ENCODE data around the gene MIDN.
"Not testable (repeated sequence)": the region's sequence is repeated elsewhere in the genome, so short reads cannot be mapped to it uniquely, and the experiment has no call there.

MIDN gene

DNA sequence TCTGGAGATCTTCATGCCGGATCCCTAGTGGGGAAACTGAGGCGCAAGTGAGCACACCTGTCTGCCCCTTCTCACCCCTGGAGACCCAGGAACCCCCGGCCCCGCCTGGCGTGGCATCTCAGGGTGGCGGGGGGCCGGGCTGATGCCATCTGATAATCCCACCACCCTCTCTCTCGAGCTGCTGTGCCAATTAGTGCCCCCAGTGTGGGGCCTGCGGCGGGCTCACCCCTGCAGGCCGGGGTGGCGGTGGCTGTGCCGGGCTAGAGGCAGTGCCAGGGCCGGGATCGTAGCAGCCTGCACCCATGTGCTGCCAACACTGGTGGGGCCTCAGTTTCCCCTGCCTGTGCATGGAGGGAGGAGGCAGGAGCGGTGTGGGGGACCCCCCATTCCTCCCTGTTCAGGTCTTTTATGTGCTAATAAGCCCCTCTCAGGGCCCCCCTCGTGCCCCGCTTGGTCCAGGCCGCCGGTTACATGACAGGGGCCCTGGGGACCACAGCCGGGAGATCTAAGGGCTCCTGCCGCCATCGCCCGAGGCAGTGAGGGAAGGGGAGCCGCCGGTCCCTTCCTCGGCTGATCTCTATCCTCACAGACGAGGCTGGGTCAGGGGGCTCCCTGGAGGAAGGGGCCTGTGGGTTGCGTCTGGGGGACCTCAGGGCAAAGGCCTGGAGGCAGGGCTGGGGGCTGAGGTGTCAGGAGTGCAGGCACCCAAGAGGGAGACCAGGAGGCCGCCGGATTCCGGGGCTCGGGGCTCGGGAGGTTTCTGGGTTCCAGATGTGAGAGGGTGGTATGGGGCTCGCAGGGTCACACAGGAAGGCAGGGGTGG is 45.6 kb downstream of the MIDN start:
- DNase-seq (ENCODE audit: low read depth, low spot score) = no peak

DNA sequence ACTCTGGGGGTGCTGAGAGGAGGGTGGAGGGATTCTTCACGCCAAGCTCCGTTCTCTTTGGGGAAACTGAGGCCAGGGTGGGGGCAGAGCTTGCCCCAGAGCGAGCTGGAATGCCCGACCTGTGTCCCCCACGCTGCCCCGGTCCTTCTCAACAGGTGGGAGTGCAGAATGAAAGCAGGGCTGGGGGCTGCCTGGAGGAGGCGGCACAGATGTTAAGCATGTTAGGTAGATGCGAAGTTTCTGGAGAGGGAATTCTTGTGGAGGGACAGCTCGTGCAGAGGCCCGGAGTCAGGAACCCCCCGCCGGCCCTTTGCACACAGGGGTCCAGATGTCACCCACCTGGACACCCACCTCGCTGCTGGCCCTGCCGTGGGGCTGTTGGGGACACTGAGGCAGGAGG is 46.3 kb downstream of the MIDN start:
- no peak for DNase-seq (ENCODE audit: low read depth, low spot score)

DNA sequence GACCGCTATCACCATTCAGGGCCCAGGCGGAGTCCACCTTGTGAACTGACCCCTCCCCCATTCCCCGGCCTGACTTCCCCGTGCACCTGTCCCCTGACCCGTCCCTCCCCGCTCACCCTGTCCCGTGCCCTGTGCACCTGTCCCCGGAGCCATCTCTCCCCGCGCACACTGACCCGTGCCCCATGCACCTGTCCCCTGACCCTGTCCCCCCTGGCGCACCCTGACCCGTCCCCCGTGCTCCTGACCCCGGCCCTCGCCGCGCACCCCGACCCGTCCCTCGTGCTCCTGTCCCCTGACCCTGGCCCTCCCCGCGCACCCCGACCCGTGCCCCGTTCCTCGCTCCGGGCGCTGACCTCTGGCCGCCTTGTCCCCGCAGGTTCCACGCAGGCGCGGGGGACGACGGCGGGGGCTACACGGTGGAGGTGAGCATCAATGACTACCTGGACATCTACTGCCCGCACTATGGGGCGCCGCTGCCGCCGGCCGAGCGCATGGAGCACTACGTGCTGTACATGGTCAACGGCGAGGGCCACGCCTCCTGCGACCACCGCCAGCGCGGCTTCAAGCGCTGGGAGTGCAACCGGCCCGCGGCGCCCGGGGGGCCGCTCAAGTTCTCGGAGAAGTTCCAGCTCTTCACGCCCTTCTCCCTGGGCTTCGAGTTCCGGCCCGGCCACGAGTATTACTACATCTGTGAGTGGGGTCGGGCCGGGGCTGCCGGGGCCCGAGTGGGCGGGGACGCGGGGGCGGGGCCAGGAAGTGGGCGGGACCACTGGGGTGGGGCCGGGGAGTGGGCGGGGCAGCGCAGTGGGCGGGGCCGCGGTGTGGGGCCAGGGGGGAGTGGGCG is 47.0 kb downstream of the MIDN start:
- DNase-seq (ENCODE audit: low read depth, low spot score) = no peak

DNA sequence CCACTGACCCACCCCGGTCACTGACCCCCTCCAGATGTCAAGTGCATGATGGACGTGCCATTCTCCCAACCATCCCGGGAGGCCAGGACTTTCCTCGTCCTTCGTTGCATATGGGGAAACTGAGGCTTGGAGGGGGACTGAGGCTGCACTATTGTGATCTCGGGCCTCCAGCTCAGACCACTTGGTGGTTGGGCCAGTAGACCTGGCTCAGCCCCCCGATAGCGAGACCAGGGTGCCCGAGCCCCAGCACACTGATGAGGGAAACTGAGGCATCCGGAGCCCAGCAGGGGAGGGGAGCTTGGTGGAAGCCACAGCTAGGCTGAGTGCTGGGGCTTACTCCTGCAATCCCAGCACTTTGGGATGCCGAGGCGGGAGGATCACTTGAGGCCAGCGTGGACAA is 47.7 kb downstream of the MIDN start:
- DNase-seq (ENCODE audit: low read depth, low spot score) = no peak

DNA sequence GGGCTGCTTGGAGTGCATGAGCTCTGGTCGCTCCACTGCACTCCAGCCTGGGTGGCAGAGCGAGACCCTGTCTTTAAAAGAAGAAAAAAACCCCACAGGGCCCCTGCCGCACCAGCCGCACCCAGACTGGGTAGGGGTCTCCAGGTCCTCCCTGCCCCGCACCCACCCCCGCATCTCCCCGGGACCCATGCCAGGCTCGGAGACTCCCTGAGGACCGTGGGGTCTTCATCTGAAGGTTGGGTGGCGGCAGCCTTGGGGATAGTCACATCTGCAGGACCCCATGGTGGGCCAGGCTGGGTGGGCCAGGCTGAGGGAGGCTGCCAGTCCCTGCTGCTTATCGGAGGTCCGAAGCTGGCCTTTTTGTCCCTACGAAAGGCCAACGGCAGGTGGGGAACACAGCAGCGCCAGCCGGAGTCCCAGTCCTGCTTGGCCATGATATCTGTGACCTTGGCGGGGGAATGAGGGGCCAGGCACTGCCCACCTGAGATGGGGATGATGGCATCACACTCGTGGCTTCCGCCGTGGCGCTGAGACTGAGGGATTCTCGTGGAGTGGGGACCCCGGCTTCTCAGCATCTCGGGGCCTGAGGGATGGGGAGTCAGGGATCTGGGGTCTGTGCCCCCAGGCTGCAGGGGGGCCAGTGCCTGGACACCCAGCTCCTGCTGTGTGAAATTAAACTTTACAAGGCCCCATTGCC is 48.3 kb downstream of the MIDN start:
- DNase-seq (ENCODE audit: low read depth, low spot score) = no peak

DNA sequence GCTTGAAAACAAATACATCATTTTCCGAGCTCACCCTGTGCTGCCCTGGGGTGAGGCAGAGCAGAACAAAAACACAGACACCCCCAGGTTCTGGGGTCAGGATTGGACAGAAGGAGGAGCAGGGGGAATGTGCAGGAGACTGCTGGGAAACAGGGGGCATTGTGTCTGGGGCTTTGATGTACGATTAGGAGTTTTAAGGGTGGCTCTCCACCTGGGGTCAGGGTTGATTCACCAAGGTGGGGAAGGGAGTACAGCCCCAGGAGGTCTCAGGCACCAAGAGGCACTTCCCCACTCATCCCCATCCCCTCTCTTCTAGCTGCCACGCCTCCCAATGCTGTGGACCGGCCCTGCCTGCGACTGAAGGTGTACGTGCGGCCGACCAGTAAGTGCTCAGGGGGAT is 49.9 kb downstream of the MIDN start:
- DNase-seq (ENCODE audit: low read depth, low spot score) = no peak

DNA sequence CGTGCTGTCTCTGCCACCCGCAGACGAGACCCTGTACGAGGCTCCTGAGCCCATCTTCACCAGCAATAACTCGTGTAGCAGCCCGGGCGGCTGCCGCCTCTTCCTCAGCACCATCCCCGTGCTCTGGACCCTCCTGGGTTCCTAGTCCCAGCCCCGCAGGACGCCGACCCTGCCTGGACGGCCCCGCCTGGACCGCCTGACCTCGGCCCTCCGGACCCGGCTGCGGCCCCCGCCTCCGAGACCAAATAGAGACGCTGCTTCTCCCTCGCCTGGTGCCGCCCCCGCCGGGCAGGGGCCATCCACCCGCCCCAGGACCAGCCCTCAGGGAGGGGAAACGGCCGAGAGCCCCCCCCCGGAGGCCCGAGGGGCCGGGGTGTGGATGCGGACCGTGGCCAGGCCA is 51.4 kb downstream of the MIDN start:
- no peak for DNase-seq (ENCODE audit: low read depth, low spot score)

DNA sequence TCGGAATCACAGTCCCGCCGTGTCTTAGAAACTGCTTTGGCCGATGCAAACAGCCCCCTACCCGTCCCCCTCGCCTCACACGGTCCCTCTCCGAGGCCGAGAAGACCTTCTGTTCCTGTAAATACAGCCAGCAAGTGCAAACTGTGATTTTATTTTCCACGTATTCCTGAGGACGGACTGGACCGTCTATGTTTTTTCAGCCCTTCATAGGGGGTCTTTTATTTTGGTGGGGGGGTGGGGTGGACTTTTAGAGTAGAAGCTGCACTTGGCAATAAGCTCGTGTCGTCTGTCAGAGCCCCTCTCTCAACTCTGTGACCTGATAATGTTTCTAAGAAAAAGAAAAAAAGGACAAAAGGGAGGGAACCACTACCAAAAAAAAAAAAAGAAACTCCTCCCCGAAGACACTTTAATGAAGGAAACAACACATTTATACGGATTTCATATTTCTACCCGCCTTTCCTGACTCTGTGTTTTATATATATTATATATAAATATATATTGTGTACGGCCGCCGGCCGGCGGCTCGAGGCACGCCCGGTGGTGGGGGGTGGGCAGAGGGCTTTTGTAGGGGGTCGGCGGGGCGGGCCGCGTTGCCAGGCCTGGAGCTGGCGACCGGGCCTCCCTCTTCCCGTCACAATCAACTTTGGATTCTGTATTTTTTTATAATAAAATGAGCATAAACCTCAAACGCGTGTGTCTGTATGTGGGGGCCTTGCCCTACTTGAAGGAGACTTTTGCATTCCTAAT is 52.5 kb downstream of the MIDN start:
- no peak for DNase-seq (ENCODE audit: low read depth, low spot score)

DNA sequence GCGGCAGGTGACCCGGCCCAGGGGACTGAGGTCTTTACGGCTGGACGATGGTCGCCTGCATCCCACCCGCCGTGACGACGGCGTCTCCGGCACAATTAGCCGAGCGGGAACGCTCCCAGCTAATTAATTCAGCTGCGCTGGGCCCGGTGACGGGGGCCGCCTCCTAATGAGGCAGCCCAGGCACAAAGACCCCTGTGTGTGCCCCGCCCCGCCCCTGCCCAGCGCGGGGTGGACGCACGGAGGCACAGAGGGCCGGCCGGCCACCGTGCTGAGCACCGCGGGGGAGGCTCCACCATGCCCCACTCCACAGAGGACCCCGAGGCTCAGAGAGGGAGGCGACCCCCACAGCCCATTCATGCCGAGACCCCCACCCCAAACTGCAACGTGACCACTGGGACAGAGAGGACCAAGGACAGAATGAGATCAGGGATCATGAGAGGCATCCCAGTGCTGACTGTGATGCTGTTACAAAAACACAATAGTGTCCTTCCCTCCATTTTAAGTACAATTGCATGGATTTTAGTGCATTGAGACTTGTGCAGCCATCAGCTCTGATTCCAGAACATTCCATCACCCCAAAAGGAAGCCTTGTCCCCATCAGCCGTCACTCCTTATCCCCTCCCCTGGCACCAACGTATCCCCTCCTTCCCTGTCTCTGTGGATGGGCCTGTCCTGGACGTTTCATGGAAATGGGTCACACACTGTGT is 54.3 kb downstream of the MIDN start:
- DNase-seq (ENCODE audit: low read depth, low spot score) = no peak

DNA sequence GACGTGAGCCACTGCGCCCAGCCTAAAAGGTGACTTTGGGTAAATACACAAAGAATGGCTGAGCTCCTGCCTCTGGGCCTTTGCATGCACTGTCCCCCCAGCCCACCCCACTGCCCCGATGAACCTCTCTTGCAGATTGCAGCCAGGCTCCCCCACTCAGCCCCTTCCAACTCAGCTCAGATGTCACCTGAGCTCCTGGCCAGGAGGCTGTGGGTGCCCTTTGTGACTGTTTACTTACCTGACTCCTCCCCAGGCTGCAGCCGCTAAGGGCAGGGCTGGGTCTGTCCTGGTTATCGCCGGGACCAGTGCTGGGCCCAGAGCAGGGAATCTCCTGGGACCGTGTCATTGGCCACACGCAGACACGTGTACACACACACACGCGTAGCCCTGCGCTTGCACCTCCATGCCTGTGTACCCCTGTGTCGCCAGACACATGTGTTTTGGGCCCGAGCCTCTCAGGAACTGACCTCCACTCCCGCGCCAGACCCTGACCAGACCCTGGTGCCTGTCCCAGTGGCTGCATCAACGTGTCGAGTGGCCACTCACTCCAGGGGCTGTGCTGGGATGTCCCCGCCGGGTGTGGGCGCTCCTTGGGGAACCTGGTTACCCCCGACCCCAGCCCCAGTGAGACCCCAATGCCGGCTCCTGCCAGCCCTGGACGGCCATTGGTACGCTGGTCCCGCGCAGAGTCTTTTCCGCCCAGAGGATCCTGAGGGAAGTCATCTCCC is 56.0 kb downstream of the MIDN start:
- DNase-seq (ENCODE audit: low read depth, low spot score) = no peak

DNA sequence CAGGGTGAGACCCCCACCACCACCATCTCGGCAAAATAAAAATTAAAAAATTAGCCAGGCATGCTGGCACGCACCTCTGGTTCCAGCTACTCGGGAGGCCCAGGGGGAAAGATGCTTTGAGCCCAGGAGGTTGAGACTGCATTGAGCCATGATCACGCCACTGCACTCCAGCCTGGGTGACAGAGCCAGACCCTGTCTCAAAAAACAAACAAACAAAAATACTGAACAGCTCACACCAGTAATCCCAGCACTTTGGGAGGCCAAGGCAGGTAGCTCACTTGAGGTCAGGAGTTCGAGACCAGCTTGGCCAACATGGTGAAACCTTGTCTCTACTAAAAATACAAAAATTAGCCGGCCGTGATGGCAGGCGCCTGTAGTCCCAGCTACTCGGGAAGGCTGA is 57.0 kb downstream of the MIDN start:
- DNase-seq (ENCODE audit: low read depth, low spot score) = not testable (repeated sequence)

DNA sequence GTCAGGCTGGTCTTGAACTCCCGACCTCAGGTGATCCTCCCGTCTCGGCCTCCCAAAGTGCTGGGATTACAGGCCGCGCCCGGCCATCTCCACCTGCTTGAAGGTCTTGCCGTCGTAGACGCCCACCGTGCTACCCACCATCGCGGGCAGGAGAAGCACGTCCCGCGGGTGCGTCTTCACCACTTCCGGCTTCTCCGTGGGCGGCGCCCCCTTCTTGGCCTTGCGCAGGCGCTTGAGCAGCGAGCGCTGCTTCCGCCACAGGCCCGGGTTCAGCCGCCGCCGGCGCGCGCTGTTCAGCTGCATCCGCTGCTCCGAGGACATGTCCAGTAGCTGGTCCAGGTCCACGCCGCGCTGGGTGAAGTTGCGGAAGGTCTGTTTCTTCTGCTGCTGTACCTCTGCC is 58.9 kb downstream of the MIDN start:
- DNase-seq (ENCODE audit: low read depth, low spot score) = no peak

DNA sequence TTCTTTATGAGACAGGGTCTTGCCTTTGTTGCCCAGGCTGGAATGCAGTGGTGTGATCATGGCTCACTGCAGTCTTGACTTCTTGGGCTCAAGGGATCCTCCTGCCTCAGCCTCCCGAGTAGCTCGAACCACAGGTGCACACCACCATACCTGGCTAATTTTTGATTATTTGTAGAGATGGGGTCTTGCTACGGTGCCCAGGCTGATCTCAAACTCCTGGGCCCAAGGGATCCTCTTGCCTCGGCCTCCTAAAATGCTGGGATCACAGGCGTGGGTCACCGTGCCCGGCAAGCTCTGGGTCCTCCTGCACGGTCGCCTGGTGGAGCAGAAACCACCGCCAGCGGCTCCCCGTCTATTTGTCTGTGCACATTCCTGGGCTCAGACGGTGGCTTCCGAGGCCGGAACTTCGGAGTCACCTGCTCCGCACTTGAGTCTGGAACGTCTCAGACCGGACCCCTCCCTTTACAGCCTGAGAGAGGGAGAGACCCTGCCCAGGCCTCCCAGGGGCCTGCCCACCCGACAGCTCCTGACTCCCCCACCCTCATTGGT is 59.4 kb downstream of the MIDN start:
- DNase-seq (ENCODE audit: low read depth, low spot score) = no peak

DNA sequence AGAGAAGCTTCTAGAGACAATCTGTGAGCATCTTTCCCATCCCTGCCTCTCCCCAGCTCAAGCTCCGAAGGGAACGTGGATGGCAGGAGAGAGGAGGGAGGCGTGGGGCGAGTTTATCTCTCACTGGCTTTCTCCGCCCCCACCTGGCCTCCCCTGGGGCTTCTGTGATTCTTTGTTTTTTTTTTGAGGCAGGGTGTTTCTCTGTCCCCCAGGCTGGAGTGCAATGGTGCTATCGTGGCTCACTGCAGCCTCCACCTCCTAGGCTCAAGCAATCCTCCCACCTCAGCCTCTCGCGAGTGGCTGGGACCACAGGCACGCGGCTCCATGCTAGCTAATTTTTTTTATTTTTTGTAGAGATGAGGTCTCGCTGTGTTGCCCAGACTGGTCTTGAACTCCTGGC is 60.3 kb downstream of the MIDN start:
- DNase-seq (ENCODE audit: low read depth, low spot score) = no peak

Measured in activated naive CD8-positive, alpha-beta T cell treated with anti-CD3 and anti-CD28 coated beads, Interleukin-2, amount 50 U/mL, for 16 hours (primary cell).